HCT116 (cell line): ENCODE data around the gene RBBP6. TPM values are rescaled to one million over a fixed set of nuclear protein-coding genes. Genes with fewer than 3 reads are reported as not detected.

Experiments used
- ATAC-seq: fragments of 200-7000 bp; cut with Tn5 transposase; 2 replicates; pipeline ENCODE4 v1.9.1; 2020; ENCODE audit warnings: mild to moderate bottlenecking, moderate library complexity
- BruUV-seq: library from RNA; stranded (reverse); fragments of 400-500 nt; replicated peaks from 2 replicates; lab custom pipeline; 2021; lab: Mats Ljungman, UMichigan
- CTCF ChIA-PET: fragments of 300-600 bp; sonication (Branson Sonifier 250); formaldehyde crosslinking; loops from one replicate; lab custom pipeline; 2021; ENCODE audit warnings: antibody characterized with exemption; lab: Charles Lee
- POLR2A ChIA-PET: fragments of 300-600, 350-600 bp; sonication (Branson Sonifier 250); formaldehyde crosslinking; loops from one replicate; lab custom pipeline; 2021; ENCODE audit warnings: antibody characterized with exemption; lab: Charles Lee
- RAD21 ChIA-PET, 2 experiments: fragments of 300-600 bp; sonication (Branson Sonifier 250); formaldehyde crosslinking; loops; one replicate each; lab custom pipeline; 2023; ENCODE audit warnings: low total read pairs in 2 of 2; ENCODE audit not compliant: uncharacterized antibody in 2 of 2, unreplicated experiment in 2 of 2, low non-redundant PET in 1 of 2; lab: Charles Lee
- DNase-seq: peaks from one replicate; pipeline ENCODE4 v3.0.0-alpha.2; 2010; ENCODE audit warnings: low read depth, low spot score
- H2AFZ ChIP-seq: fragments of 200-600 bp; shearing (Covaris generic), sonication (generic); 2 replicates; pipeline ENCODE4 v1.6.1; 2017; ENCODE audit warnings: low read depth, mixed run types, mixed read lengths, antibody characterized with exemption, low read length; ENCODE audit not compliant: poor library complexity, severe bottlenecking
- H3K27ac ChIP-seq: 2 replicates; pipeline ENCODE4 v1.5.1; 2012; ENCODE audit warnings: low read depth, low read length
- H3K27me3 ChIP-seq: fragments of 200-600 bp; sonication (generic); 2 replicates; pipeline ENCODE4 v1.6.1; 2016; ENCODE audit warnings: mixed run types, low read length, mixed read lengths; ENCODE audit not compliant: insufficient read depth
- H3K36me3 ChIP-seq, 2 experiments: fragments of 200-500 bp in 1 of 2; fragments of 200-600 bp in 1 of 2; sonication (Bioruptor generic) in 1 of 2; sonication (generic) in 1 of 2; 2 replicates each; pipeline versions ENCODE4 v1.5.1 to v1.6.1; 2014 to 2016; ENCODE audit warnings: low read length in 2 of 2, inconsistent platforms in 1 of 2, mixed read lengths in 1 of 2, mixed run types in 1 of 2; ENCODE audit not compliant: insufficient read depth in 2 of 2, control insufficient read depth in 1 of 2
- H3K4me1 ChIP-seq, 2 experiments: fragments of 200-600 bp in 1 of 2; sonication (generic) in 1 of 2; 2 replicates each; pipeline versions ENCODE4 v1.5.1 to v1.6.1; 2012 to 2017; ENCODE audit warnings: low read length in 2 of 2, inconsistent platforms in 1 of 2, mild to moderate bottlenecking in 1 of 2, mixed read lengths in 1 of 2, mixed run types in 1 of 2, moderate library complexity in 1 of 2; ENCODE audit not compliant: insufficient read depth in 2 of 2, control insufficient read depth in 1 of 2
- H3K4me2 ChIP-seq: fragments of 200-600 bp; sonication (generic); 2 replicates; pipeline ENCODE4 v1.6.1; 2017; ENCODE audit warnings: mixed run types, low read length, mixed read lengths
- H3K4me3 ChIP-seq, 2 experiments: fragments of 200-600 bp in 1 of 2; sonication (generic) in 1 of 2; replicated peaks in 1 of 2; 2 replicates each; pipeline ENCODE4 v1.5.1; 2011 to 2016; ENCODE audit warnings: low read length in 2 of 2, control low read depth in 1 of 2, low read depth in 1 of 2, mild to moderate bottlenecking in 1 of 2, mixed read lengths in 1 of 2, mixed run types in 1 of 2
- H3K79me2 ChIP-seq: fragments of 200-600 bp; sonication (generic); 2 replicates; pipeline ENCODE4 v1.6.1; 2017; ENCODE audit warnings: mild to moderate bottlenecking, mixed run types, low read length, moderate library complexity, mixed read lengths; ENCODE audit not compliant: insufficient read depth
- H3K9ac ChIP-seq: fragments of 200-600 bp; sonication (generic); 2 replicates; pipeline ENCODE4 v1.6.1; 2016; ENCODE audit warnings: low read length, mixed read lengths
- H3K9me2 ChIP-seq: fragments of 200-600 bp; sonication (generic), shearing (Covaris generic); 2 replicates; pipeline ENCODE4 v1.6.1; 2017; ENCODE audit warnings: mixed run types, mild to moderate bottlenecking, moderate library complexity; ENCODE audit not compliant: insufficient read depth
- H3K9me3 ChIP-seq, 2 experiments: fragments of 200-500 bp in 1 of 2; fragments of 200-600 bp in 1 of 2; sonication (Bioruptor generic) in 1 of 2; sonication (generic) in 1 of 2; 2 replicates each; pipeline ENCODE4 v1.6.1; 2014 to 2017; ENCODE audit warnings: low read length in 2 of 2, mixed read lengths in 2 of 2, inconsistent platforms in 1 of 2, low read depth in 1 of 2, mild to moderate bottlenecking in 1 of 2, mixed run types in 1 of 2, moderate library complexity in 1 of 2; ENCODE audit not compliant: control insufficient read depth in 1 of 2, insufficient read depth in 1 of 2
- H4K20me1 ChIP-seq: fragments of 200-600 bp; sonication (generic), shearing (Covaris generic); 2 replicates; pipeline ENCODE4 v1.6.1; 2017; ENCODE audit warnings: mixed run types, mild to moderate bottlenecking, moderate library complexity; ENCODE audit not compliant: insufficient read depth
- ATF3 ChIP-seq: IDR thresholded peaks from 2 replicates; pipeline ENCODE4 v1.6.1; 2012
- CEBPB ChIP-seq: IDR thresholded peaks from 2 replicates; pipeline ENCODE4 v1.6.1; 2012; ENCODE audit warnings: low read depth
- CTCF ChIP-seq, 3 experiments: fragments of 200-600 bp in 1 of 3; sonication (generic) in 1 of 3; IDR thresholded peaks in 2 of 3; conservative IDR thresholded peaks in 1 of 3; 2 replicates each; pipeline ENCODE4 v1.5.1; 2012 to 2017; ENCODE audit warnings: low read depth in 2 of 3, low read length in 2 of 3, antibody characterized with exemption in 1 of 3, borderline replicate concordance in 1 of 3, control low read depth in 1 of 3, mild to moderate bottlenecking in 1 of 3, mixed read lengths in 1 of 3, mixed run types in 1 of 3, moderate library complexity in 1 of 3; ENCODE audit not compliant: insufficient read depth in 1 of 3
- EGR1 ChIP-seq: IDR thresholded peaks from 2 replicates; pipeline ENCODE4 v1.6.1; 2012; ENCODE audit warnings: low read depth
- ELF1 ChIP-seq: IDR thresholded peaks from 2 replicates; pipeline ENCODE4 v1.6.1; 2012; ENCODE audit warnings: low read depth, borderline replicate concordance
- EZH2 ChIP-seq: fragments of 200-600 bp; sonication (generic); IDR thresholded peaks from 2 replicates; pipeline ENCODE4 v1.6.1; 2017; ENCODE audit warnings: antibody characterized with exemption, mixed run types
- FOSL1 ChIP-seq: IDR thresholded peaks from 2 replicates; pipeline ENCODE4 v1.6.1; 2012; ENCODE audit warnings: low read depth
- POLR2AphosphoS5 ChIP-seq: IDR thresholded peaks from 2 replicates; pipeline ENCODE4 v1.6.1; 2011; ENCODE audit warnings: mild to moderate bottlenecking, low read depth, low read length, moderate library complexity
- RAD21 ChIP-seq: IDR thresholded peaks from 2 replicates; pipeline ENCODE4 v1.6.1; 2012; ENCODE audit warnings: low read depth, mild to moderate bottlenecking
- REST ChIP-seq: IDR thresholded peaks from 2 replicates; pipeline ENCODE4 v1.6.1; 2012; ENCODE audit warnings: low read depth
- SRF ChIP-seq: IDR thresholded peaks from 2 replicates; pipeline ENCODE4 v1.6.1; 2012; ENCODE audit warnings: low read depth
- TCF7L2 ChIP-seq: IDR thresholded peaks from 2 replicates; pipeline ENCODE4 v1.7.0; 2011; ENCODE audit warnings: borderline replicate concordance, inconsistent platforms; ENCODE audit not compliant: insufficient read depth, insufficient read length; ENCODE audit errors: extremely low read depth
- YY1 ChIP-seq: IDR thresholded peaks from 2 replicates; pipeline ENCODE4 v1.6.1; 2011; ENCODE audit warnings: low read length, low read depth, moderate library complexity, mild to moderate bottlenecking; ENCODE audit not compliant: insufficient replicate concordance; ENCODE audit errors: extremely low read depth
- ZBTB33 ChIP-seq: IDR thresholded peaks from 2 replicates; pipeline ENCODE4 v1.6.1; 2011; ENCODE audit warnings: mild to moderate bottlenecking, low read length, moderate library complexity; ENCODE audit not compliant: insufficient replicate concordance; ENCODE audit errors: extremely low read depth
- ZFX ChIP-seq: fragments of 450-650 bp; IDR thresholded peaks from 2 replicates; pipeline ENCODE4 v1.6.1; 2017
- ZNF274 ChIP-seq: fragments of 200-500 bp; sonication (Bioruptor generic); IDR thresholded peaks from 2 replicates; pipeline ENCODE4 v1.6.1; 2014; ENCODE audit warnings: mild to moderate bottlenecking, low read depth, low read length, inconsistent platforms
- intact Hi-C: fragments of 100-400 bp; cut with micrococcal nuclease; formaldehyde crosslinking; loops from 2 replicates; pipeline ENCODE4 v1.10.0; 2022
- total RNA-seq: library from RNA; stranded (reverse); gene quantifications from one replicate; pipeline ENCODE4 v1.2.1, GENCODE V29; 2021; ENCODE audit not compliant: unreplicated experiment

Gene RBBP6
- total RNA-seq, 1 experiment from 2014 or later, result 52.4 TPM

GRCh38 chr16:24505959-24506358, 33.4 kb upstream of the RBBP6 start:
- RAD21 ChIA-PET, result interaction anchor here in 1 of 2 experiments (1.1 kb wide), 1 partner anchor 253 kb away, joined by 3 read pairs; no protein-coding TSS in a partner anchor
- H4K20me1 ChIP-seq, result no peaks in the 10 kb centered on the region
- no peak overlapping the region for H3K9ac ChIP-seq
- CTCF ChIA-PET, result interaction anchor here (1.1 to 2.4 kb wide), 6 partner anchors 10 to 461 kb away, joined by 3 to 101 read pairs (median 8); no protein-coding TSS in a partner anchor
- TF ChIP-seq ZNF274 (no peak), TCF7L2 (no peak), ATF3 (no peak), YY1 (no peak), POLR2AphosphoS5 (no peak), REST (no peak), ELF1 (no peak), SRF (no peak), CEBPB (no peak), ZFX (no peak), EZH2 (no peak), RAD21 (no peak), CTCF (IDR thresholded peaks at IDR 0.05 in 2 of 3, conservative IDR thresholded peaks at IDR 0.05 in 1 of 3; ENCODE audit: borderline replicate concordance in 1 of 3, insufficient read depth in 1 of 3, low read depth in 2 of 3, low read length in 2 of 3) (no peak), EGR1 (no peak), ZBTB33 (no peak), FOSL1 (no peak)
- TF ChIP-seq, all 23 proteins: peak for 0
- Histone ChIP-seq H3K9me3 (no peaks in the 10 kb centered on the region), H3K4me2 (no peak overlapping the region), H3K36me3 (no peaks in the 10 kb centered on the region), H3K27me3 (no peaks in the 10 kb centered on the region), H3K9me2 (no peaks in the 10 kb centered on the region), H3K79me2 (no peaks in the 10 kb centered on the region), H2AFZ (no peak overlapping the region), H3K27ac (no peak overlapping the region), H3K4me1 (peaks cover 0 to 9% of the 10 kb centered on the region in 2 experiments; a peak in 3 of 4 replicates), H3K4me3 (no peak overlapping the region)
- ATAC-seq (no peak), DNase-seq (no peak)
- intact Hi-C loops, result loop anchor here (2.0 kb wide), 1 partner anchor 253 kb away; no protein-coding TSS in a partner anchor
- BruUV-seq, result no TSS peak
- POLR2A ChIA-PET, result interaction anchor here (0.5 kb wide), 1 partner anchor 724 kb away, joined by 3 read pairs; no protein-coding TSS in a partner anchor
